Breast epithelium (tissue), 4 donors: ENCODE data around the gene TMEM97. TPM values are rescaled to one million over a fixed set of nuclear protein-coding genes. Genes with fewer than 3 reads are reported as not detected.

Experiments used
- DNase-seq, 2 donors: peaks; one replicate each; pipeline ENCODE4 v3.0.0-alpha.2; 2019; ENCODE audit warnings: low spot score in 2 of 2
- H3K27ac ChIP-seq, 2 donors: fragments of 200-600 bp; sonication (generic) in 1 of 2; one replicate each; pipeline ENCODE4 v1.5.1; 2016 to 2019; ENCODE audit warnings: mild to moderate bottlenecking in 1 of 2
- H3K27me3 ChIP-seq, 2 donors: fragments of 200-600 bp; sonication (generic) in 1 of 2; one replicate each; pipeline versions ENCODE4 v1.5.1 to v1.6.0; 2017 to 2019; ENCODE audit warnings: control low read depth in 1 of 2, mild to moderate bottlenecking in 1 of 2
- H3K36me3 ChIP-seq: fragments of 200-600 bp; one replicate; pipeline ENCODE4 v1.5.1; 2019
- H3K4me1 ChIP-seq, 2 donors: fragments of 200-600 bp; sonication (generic); one replicate each; pipeline ENCODE4 v1.5.1; 2016 to 2019; ENCODE audit warnings: control low read depth in 1 of 2
- H3K4me3 ChIP-seq, 3 donors: fragments of 200-600 bp; sonication (generic); 1 replicate in 2 of 3; 2 replicates in 1 of 3; pipeline ENCODE4 v1.5.1; 2016 to 2019; ENCODE audit warnings: mild to moderate bottlenecking in 3 of 3, moderate library complexity in 2 of 3
- H3K9me3 ChIP-seq, 2 donors: fragments of 200-600 bp; sonication (generic) in 1 of 2; one replicate each; pipeline ENCODE4 v1.5.1; 2016 to 2019; ENCODE audit warnings: control low read depth in 1 of 2
- CTCF ChIP-seq, 3 donors: fragments of 450-650 bp; IDR thresholded peaks; one replicate each; pipeline ENCODE4 v1.5.1; 2016 to 2017; ENCODE audit warnings: antibody characterized with exemption in 3 of 3, mild to moderate bottlenecking in 3 of 3, moderate library complexity in 3 of 3
- POLR2A ChIP-seq: fragments of 450-650 bp; IDR thresholded peaks from one replicate; pipeline ENCODE4 v1.6.1; 2016; ENCODE audit warnings: antibody characterized with exemption, mild to moderate bottlenecking, moderate library complexity
- POLR2AphosphoS5 ChIP-seq, 3 donors: sonication (generic); formaldehyde crosslinking; IDR thresholded peaks; one replicate each; pipeline ENCODE4 v1.6.1; 2017; ENCODE audit warnings: antibody characterized with exemption in 3 of 3
- intact Hi-C: fragments of 100-400 bp; cut with DNase I; formaldehyde crosslinking; loops from one replicate; pipeline ENCODE4 v1.15.1; 2023; ENCODE audit warnings: low total_unique reads
- total RNA-seq, 3 donors: library from RNA; depleted of rRNA; stranded (reverse); fragments of >200 nt; gene quantifications; one replicate each; pipeline ENCODE4 v1.1.0, GENCODE V29; 2016

TMEM97 gene
- total RNA-seq, 3 donors from 2014 or later: 7.2 to 9.8 (median 7.5) TPM

GRCh38 chr17:28295677-28296578 is 23.1 kb upstream of the TMEM97 start:
- intact Hi-C loops: no loop called here
- Histone ChIP-seq H3K9me3 (no peaks in the 10 kb centered on the region), H3K4me1 (no peaks in the 10 kb centered on the region), H3K27me3 (no peaks in the 10 kb centered on the region), H3K27ac (no peak overlapping the region), H3K36me3 (no peaks in the 10 kb centered on the region), H3K4me3 (no peak overlapping the region)
- DNase-seq: no peak
- TF ChIP-seq POLR2A: no peak
- TF ChIP-seq POLR2AphosphoS5 (IDR thresholded peaks at IDR 0.05): no peak

- no peak for DNase-seq
- intact Hi-C loops: no loop called here
Observed at GRCh38 chr17:28298449-28298848, 20.6 kb upstream of the TMEM97 start.

GRCh38 chr17:28306954-28307401 is 12.0 kb upstream of the TMEM97 start:
- Histone ChIP-seq H3K4me1 (no peaks in the 10 kb centered on the region), H3K9me3 (no peaks in the 10 kb centered on the region), H3K36me3 (no peaks in the 10 kb centered on the region), H3K27me3 (peaks cover 0 to 7% of the 10 kb centered on the region in 2 donors), H3K27ac (no peak overlapping the region), H3K4me3 (no peak overlapping the region)
- DNase-seq: no peak
- TF ChIP-seq POLR2A: no peak
- no peak for TF ChIP-seq POLR2AphosphoS5 (IDR thresholded peaks at IDR 0.05)
- TF ChIP-seq CTCF (IDR thresholded peaks at IDR 0.05): no peak
- intact Hi-C loops: no loop called here

More at GRCh38 chr17:28298449-28298848, 20.6 kb upstream of the TMEM97 start:
- H3K27ac ChIP-seq: no peak overlapping the region
- no peaks in the 10 kb centered on the region for H3K9me3 ChIP-seq
- H3K27me3 ChIP-seq: no peaks in the 10 kb centered on the region
- H3K4me1 ChIP-seq: no peaks in the 10 kb centered on the region
- no peak overlapping the region for H3K4me3 ChIP-seq
- TF ChIP-seq POLR2AphosphoS5 (IDR thresholded peaks at IDR 0.05): no peak
- TF ChIP-seq CTCF (IDR thresholded peaks at IDR 0.05): no peak
- TF ChIP-seq POLR2A: no peak
- no peaks in the 10 kb centered on the region for H3K36me3 ChIP-seq

GRCh38 chr17:28313841-28314240 is 5.2 kb upstream of the TMEM97 start:
- Histone ChIP-seq H3K27ac (no peak overlapping the region), H3K9me3 (no peaks in the 10 kb centered on the region), H3K36me3 (no peaks in the 10 kb centered on the region), H3K27me3 (no peaks in the 10 kb centered on the region), H3K4me3 (no peak overlapping the region), H3K4me1 (no peaks in the 10 kb centered on the region)
- intact Hi-C loops: no loop called here
- TF ChIP-seq CTCF (IDR thresholded peaks at IDR 0.05): no peak
- no peak for DNase-seq

- Histone ChIP-seq H3K4me1 (no peaks in the 10 kb centered on the region), H3K36me3 (no peaks in the 10 kb centered on the region), H3K27me3 (no peaks in the 10 kb centered on the region), H3K27ac (no peak overlapping the region), H3K4me3 (no peak overlapping the region), H3K9me3 (no peaks in the 10 kb centered on the region)
- intact Hi-C loops: no loop called here
- TF ChIP-seq CTCF (IDR thresholded peaks at IDR 0.05): no peak
- TF ChIP-seq POLR2AphosphoS5 (IDR thresholded peaks at IDR 0.05): no peak
- TF ChIP-seq POLR2A: no peak
- no peak for DNase-seq
Observed at GRCh38 chr17:28315846-28316705, 2.9 kb upstream of the TMEM97 start.
